ENCODE results near the gene IRF3.

DNA sequence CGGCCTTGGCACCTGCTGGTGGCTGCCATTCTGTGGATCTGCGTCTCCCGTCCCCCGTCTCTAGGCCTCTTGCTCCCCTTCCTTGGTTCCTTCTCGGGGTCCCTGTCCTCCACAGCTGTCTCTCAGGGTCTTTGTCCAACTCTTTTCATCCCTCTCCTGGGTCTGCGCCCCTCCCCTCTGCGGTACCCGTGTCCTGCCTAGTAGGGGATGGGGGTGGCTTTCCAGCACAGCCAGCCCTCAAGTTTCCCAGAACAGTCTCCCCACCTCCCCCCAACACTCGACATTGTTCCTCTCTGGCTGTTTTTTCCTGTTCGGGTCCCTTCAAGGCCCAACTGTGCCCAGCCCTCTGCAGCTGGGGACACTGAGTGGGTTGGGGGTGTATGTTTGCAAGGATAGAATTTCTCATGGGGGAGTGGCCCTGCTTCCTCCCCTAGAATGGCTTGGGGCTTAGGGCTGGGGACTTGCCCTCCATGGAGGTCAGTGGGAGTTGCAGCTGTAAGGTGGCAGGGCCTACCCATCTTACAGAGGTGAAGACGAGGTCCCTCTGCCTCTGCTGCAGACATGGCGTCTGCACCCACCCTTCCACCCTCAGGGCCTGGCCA is 23.0 kb upstream of the IRF3 start:
- TF ChIP-seq, protein P1, sequence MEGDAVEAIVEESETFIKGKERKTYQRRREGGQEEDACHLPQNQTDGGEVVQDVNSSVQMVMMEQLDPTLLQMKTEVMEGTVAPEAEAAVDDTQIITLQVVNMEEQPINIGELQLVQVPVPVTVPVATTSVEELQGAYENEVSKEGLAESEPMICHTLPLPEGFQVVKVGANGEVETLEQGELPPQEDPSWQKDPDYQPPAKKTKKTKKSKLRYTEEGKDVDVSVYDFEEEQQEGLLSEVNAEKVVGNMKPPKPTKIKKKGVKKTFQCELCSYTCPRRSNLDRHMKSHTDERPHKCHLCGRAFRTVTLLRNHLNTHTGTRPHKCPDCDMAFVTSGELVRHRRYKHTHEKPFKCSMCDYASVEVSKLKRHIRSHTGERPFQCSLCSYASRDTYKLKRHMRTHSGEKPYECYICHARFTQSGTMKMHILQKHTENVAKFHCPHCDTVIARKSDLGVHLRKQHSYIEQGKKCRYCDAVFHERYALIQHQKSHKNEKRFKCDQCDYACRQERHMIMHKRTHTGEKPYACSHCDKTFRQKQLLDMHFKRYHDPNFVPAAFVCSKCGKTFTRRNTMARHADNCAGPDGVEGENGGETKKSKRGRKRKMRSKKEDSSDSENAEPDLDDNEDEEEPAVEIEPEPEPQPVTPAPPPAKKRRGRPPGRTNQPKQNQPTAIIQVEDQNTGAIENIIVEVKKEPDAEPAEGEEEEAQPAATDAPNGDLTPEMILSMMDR (IDR thresholded peaks at IDR 0.05), result no peak
- no peak for TF ChIP-seq POLR2A (IDR thresholded peaks at IDR 0.05)

Data from right lobe of liver (tissue), 4 donors.